Measurements from ENCODE around the gene CALN1. TPM values are rescaled to one million over a fixed set of nuclear protein-coding genes. Genes with fewer than 3 reads are reported as not detected.

The CALN1 gene
- total RNA-seq, 1 donor from 2014 or later = not detected

- Mint-ChIP-seq H3K4me1 (ENCODE audit: low read depth, unreplicated experiment) (no peaks in the 10 kb centered on the region), H3K36me3 (ENCODE audit: low read depth, unreplicated experiment) (no peaks in the 10 kb centered on the region), H3K27ac (ENCODE audit: unreplicated experiment) (no peak overlapping the region), H3K4me3 (ENCODE audit: unreplicated experiment) (no peak overlapping the region), H3K9me3 (ENCODE audit: unreplicated experiment) (no peaks in the 10 kb centered on the region), H3K27me3 (ENCODE audit: low read depth, unreplicated experiment) (peaks cover 6% of the 10 kb centered on the region)
- DNase-seq (ENCODE audit: low read depth) (no peak), FAIRE-seq (no peak)
- TF ChIP-seq CTCF (IDR thresholded peaks at IDR 0.05; ENCODE audit: insufficient read depth, low read depth, low read length) (no peak), EZH2 (IDR thresholded peaks at IDR 0.05; ENCODE audit: insufficient read depth, low read length) (no peak)
- Histone ChIP-seq H2AFZ (ENCODE audit: low read depth, low read length) (no peak overlapping the region), H3K4me3 (ENCODE audit: insufficient read depth, low read depth, low read length) (no peak overlapping the region), H3K27me3 (ENCODE audit: insufficient read depth, low read length) (no peaks in the 10 kb centered on the region), H3K9me3 (ENCODE audit: insufficient read depth, low read depth, low read length) (no peaks in the 10 kb centered on the region), H3K27ac (ENCODE audit: low read depth, low read length) (no peak overlapping the region), H4K20me1 (ENCODE audit: insufficient read depth, low read length) (no peaks in the 10 kb centered on the region), H3K36me3 (ENCODE audit: insufficient read depth, low read length) (no peaks in the 10 kb centered on the region), H3K79me2 (ENCODE audit: insufficient read depth, low read length) (no peaks in the 10 kb centered on the region), H3K4me2 (ENCODE audit: low read length) (no peak overlapping the region), H3K9ac (ENCODE audit: low read length) (no peak overlapping the region), H3K4me1 (ENCODE audit: insufficient read depth, low read length) (no peaks in the 10 kb centered on the region)
These were observed 507.7 kb downstream of the CALN1 start for GRCh38 chr7:71904484-71904883.

- Histone ChIP-seq H3K9ac (ENCODE audit: low read length) (no peak overlapping the region), H3K9me3 (ENCODE audit: insufficient read depth, low read depth, low read length) (no peaks in the 10 kb centered on the region), H3K4me1 (ENCODE audit: insufficient read depth, low read length) (no peaks in the 10 kb centered on the region), H2AFZ (ENCODE audit: low read depth, low read length) (no peak overlapping the region), H3K79me2 (ENCODE audit: insufficient read depth, low read length) (no peaks in the 10 kb centered on the region), H4K20me1 (ENCODE audit: insufficient read depth, low read length) (no peaks in the 10 kb centered on the region), H3K27me3 (ENCODE audit: insufficient read depth, low read length) (no peaks in the 10 kb centered on the region), H3K4me3 (ENCODE audit: insufficient read depth, low read depth, low read length) (no peak overlapping the region), H3K27ac (ENCODE audit: low read depth, low read length) (no peak overlapping the region), H3K4me2 (ENCODE audit: low read length) (no peak overlapping the region), H3K36me3 (ENCODE audit: insufficient read depth, low read length) (no peaks in the 10 kb centered on the region)
- Mint-ChIP-seq H3K4me3 (ENCODE audit: unreplicated experiment) (no peak overlapping the region), H3K36me3 (ENCODE audit: low read depth, unreplicated experiment) (no peaks in the 10 kb centered on the region), H3K27me3 (ENCODE audit: low read depth, unreplicated experiment) (no peaks in the 10 kb centered on the region), H3K9me3 (ENCODE audit: unreplicated experiment) (no peaks in the 10 kb centered on the region), H3K4me1 (ENCODE audit: low read depth, unreplicated experiment) (no peaks in the 10 kb centered on the region), H3K27ac (ENCODE audit: unreplicated experiment) (no peak overlapping the region)
- TF ChIP-seq CTCF (IDR thresholded peaks at IDR 0.05; ENCODE audit: insufficient read depth, low read depth, low read length) (no peak), EZH2 (IDR thresholded peaks at IDR 0.05; ENCODE audit: insufficient read depth, low read length) (no peak)
- DNase-seq (ENCODE audit: low read depth) (no peak), FAIRE-seq (no peak)
These were observed 511.6 kb downstream of the CALN1 start for GRCh38 chr7:71900556-71900955.

- H3K27me3 ChIP-seq (ENCODE audit: insufficient read depth, low read length) = no peaks in the 10 kb centered on the region
- no peak overlapping the region for H3K9ac ChIP-seq (ENCODE audit: low read length)
- no peaks in the 10 kb centered on the region for H3K27me3 Mint-ChIP-seq (ENCODE audit: low read depth, unreplicated experiment)
- no peak overlapping the region for H3K4me2 ChIP-seq (ENCODE audit: low read length)
- H3K4me1 Mint-ChIP-seq (ENCODE audit: low read depth, unreplicated experiment) = no peaks in the 10 kb centered on the region
- H3K36me3 Mint-ChIP-seq (ENCODE audit: low read depth, unreplicated experiment) = no peaks in the 10 kb centered on the region
- no peak for TF ChIP-seq EZH2 (IDR thresholded peaks at IDR 0.05; ENCODE audit: insufficient read depth, low read length)
- no peak for TF ChIP-seq CTCF (IDR thresholded peaks at IDR 0.05; ENCODE audit: insufficient read depth, low read depth, low read length)
- H3K79me2 ChIP-seq (ENCODE audit: insufficient read depth, low read length) = no peaks in the 10 kb centered on the region
- H3K4me1 ChIP-seq (ENCODE audit: insufficient read depth, low read length) = no peaks in the 10 kb centered on the region
- no peak for FAIRE-seq
- no peaks in the 10 kb centered on the region for H4K20me1 ChIP-seq (ENCODE audit: insufficient read depth, low read length)
- H3K27ac Mint-ChIP-seq (ENCODE audit: unreplicated experiment) = no peak overlapping the region
- DNase-seq (ENCODE audit: low read depth) = no peak
- no peak overlapping the region for H3K27ac ChIP-seq (ENCODE audit: low read depth, low read length)
- H3K4me3 ChIP-seq (ENCODE audit: insufficient read depth, low read depth, low read length) = no peak overlapping the region
- no peak overlapping the region for H2AFZ ChIP-seq (ENCODE audit: low read depth, low read length)
- no peaks in the 10 kb centered on the region for H3K36me3 ChIP-seq (ENCODE audit: insufficient read depth, low read length)
- H3K4me3 Mint-ChIP-seq (ENCODE audit: unreplicated experiment) = no peak overlapping the region
- no peaks in the 10 kb centered on the region for H3K9me3 ChIP-seq (ENCODE audit: insufficient read depth, low read depth, low read length)
- H3K9me3 Mint-ChIP-seq (ENCODE audit: unreplicated experiment) = no peaks in the 10 kb centered on the region
These were observed 515.6 kb downstream of the CALN1 start for GRCh38 chr7:71896535-71896934.

All from astrocyte (in vitro differentiated cells and primary cell).